GM10266 (cell line): ENCODE measurements around the gene KLRD1.

Experiments
- DNase-seq: peaks from one replicate; pipeline ENCODE4 v3.0.0; 2012; ENCODE audit errors: extremely low spot score
- TF ChIP-seq, protein P1 (sequence below): IDR thresholded peaks from 2 replicates; pipeline ENCODE4 v1.5.1; 2012; ENCODE audit warnings: mild to moderate bottlenecking, low read depth; ENCODE audit not compliant: control insufficient read depth, insufficient read depth; ENCODE audit errors: missing control alignments

Gene KLRD1

DNA sequence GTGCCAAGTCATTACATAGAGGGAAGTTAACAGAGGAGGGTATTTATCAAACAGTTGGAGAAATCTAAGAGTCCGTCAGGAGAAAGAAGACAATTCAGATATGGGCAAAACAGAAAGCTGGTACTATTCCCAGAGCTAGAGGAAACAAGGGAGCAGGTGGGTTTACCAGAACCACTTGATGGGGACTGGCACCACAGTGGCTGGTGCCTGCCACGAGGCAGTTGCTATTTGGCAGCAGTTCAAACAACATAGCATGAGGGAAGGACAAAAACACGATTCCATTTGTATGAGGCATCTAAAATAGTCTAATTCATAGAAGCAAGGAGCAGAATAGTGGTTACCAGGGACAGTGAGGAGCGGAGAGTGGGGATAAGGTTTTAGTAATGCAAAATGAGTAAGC, 24.6 kb upstream of the KLRD1 start:
- no peak for DNase-seq
- TF ChIP-seq, protein P1, sequence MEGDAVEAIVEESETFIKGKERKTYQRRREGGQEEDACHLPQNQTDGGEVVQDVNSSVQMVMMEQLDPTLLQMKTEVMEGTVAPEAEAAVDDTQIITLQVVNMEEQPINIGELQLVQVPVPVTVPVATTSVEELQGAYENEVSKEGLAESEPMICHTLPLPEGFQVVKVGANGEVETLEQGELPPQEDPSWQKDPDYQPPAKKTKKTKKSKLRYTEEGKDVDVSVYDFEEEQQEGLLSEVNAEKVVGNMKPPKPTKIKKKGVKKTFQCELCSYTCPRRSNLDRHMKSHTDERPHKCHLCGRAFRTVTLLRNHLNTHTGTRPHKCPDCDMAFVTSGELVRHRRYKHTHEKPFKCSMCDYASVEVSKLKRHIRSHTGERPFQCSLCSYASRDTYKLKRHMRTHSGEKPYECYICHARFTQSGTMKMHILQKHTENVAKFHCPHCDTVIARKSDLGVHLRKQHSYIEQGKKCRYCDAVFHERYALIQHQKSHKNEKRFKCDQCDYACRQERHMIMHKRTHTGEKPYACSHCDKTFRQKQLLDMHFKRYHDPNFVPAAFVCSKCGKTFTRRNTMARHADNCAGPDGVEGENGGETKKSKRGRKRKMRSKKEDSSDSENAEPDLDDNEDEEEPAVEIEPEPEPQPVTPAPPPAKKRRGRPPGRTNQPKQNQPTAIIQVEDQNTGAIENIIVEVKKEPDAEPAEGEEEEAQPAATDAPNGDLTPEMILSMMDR: no peak

DNA sequence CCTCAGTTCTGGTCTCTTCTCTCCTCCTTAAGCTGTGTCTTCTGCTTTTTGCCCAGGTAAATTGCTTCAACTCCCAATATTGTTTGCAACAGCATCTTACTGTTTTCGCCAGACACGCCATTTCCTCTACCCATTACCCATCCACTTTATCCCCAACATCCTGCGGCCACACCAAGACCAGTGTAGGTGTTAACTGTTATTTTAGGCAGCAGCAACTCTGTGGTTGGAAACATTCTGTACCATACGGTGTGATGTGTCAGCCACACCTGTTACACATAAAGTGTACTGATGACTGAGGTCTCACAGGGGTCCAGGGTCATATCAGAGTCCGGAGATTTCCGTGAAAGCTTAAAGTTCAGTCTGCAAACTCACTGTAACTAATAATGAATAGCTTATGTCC, 21.8 kb upstream of the KLRD1 start:
- TF ChIP-seq, protein P1: no peak
- DNase-seq: no peak

DNA sequence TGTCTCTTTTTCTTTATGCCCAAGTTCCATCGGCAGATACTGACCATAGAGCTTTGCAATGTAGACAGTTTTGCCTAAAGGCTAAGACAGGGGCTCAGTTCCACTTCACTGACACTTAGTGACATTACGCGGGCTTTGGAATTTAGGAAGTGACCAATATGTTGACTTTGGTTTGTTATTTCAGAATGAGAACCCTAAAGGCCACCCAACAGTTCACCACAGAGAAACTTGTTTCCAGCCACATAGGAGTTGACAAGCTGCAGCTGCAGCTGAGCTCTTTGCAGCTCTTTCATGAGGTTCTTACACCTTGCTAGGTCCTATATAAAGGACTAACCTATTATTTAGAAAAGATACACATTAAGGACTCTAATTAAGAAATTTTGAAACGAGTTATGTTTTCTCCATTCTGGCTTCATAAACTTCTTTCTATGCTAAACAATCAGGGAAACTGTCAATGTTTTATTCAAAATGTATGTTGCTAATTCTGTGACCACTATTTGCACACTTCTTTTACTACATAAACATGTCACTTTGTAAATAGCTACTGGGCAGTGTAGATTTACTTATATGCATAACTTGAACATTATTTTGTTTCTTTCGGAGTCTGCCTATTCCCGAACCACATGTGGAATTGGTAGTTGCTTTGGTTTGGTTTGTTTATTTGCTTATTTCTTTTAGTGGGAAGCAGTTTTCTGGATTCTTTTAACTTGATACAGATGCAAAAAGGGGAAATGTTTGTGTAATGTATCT, 18.5 kb upstream of the KLRD1 start:
- TF ChIP-seq, protein P1: no peak
- no peak for DNase-seq

DNA sequence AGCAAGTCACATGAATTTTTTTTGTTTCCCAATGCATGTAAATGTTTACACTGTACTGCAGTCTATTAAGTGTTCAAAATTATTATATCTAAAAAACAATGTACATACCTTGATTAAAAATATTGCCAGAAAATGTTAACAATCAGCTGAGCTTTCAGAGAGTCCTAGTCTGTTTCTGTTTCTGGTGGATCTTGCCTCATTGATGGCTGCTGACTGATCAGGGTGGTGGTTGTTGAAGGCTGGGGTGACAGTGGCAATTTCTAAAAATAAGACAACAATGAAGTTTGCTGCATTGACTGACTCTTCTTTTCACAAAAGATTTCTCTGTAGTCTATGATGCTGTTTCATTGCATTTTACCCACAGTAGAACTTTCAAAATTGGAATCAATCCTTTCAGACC, 16.6 kb upstream of the KLRD1 start:
- TF ChIP-seq, protein P1: no peak
- no peak for DNase-seq

DNA sequence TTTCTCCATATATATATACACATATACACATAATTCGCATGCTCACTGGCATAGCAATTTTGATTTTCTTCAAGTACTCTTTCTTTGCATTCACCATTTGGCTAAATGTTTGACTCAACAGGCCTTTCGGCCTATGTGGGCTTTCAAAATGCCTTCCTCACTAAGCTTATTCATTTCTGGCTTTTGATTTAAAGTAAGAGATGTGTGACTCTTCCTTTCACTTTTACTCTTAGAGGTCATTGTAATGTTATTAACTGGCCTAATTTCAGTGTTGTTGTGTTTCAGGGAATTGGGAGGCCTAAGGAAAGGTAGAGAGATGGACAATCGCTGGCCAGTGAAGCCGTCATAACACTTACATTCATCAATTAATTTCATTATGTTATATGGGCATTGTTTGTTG, 14.5 kb upstream of the KLRD1 start:
- TF ChIP-seq, protein P1: no peak
- no peak for DNase-seq

DNA sequence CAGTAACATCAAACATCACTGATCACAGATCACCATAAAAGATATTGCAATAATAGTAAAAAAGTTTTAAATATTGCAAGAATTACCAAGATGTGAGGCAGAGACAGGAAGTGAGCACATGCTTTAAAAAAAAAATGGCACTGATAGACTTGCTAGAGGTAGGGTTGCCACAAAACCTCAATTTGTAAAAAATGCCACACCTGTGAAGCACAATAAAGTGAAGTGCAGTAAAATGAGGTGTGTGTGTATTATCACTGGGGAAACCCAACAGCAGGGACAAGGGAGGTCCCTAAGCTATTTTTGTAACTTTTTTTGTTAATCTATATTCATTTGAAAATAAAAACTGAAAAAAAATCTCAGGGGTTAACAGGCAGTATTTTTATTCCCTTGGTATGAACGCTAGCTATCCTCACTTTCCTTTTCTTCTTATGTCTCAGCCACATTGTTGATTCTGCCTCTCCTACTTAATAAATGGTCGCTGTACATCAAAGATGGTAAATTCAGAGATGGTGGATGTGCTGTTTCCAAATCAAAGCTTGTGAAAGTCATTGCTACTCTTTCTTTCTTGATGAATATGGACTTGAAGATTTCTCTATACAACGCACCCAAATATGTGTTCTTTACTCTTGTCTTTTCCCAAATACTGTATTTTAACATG, 14.0 kb upstream of the KLRD1 start:
- TF ChIP-seq, protein P1: no peak
- DNase-seq: no peak

DNA sequence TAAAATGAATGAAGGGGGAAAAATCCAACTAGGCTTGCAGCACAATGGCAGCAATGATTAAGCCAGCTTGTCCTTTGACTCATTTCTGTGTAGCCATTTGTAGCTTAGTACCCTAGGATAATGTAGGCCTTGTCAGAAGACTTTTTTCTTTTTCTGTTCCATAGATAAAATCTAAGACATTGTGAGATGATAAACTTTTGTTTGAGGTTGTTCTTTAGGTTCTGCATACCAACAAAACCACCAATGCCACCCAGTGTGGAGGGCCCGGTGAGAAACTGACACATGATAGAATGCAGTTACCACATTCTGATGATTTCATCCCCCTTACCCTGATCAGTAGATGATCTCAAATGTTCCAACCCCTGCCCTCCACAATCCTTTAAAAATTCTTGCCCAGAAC, 6.6 kb upstream of the KLRD1 start:
- TF ChIP-seq, protein P1: no peak
- no peak for DNase-seq
